Measurements from ENCODE around the gene PPM1D.

The PPM1D gene

DNA sequence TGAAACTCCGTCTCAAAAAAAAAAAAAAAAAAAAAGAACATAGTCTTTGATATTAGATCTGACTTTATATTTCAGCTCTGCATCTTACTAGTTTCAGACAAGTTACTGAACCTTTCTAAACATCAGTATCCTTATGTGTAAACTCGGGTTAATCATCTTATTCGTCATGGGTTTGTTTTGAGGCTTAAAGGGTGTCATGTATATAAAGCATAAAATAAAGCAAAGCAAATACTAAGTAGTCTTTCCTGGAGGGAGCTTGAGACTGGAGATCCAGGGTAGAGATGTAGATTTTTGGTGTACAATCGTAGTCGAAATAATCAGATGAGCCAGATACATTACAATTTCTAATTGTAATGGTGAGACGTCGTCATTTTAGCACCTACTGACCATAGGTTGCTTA lies 85.4 kb downstream of the PPM1D start:
- no peak for TF ChIP-seq ZNF433 (tag by site-specific recombination; IDR thresholded peaks at IDR 0.05; ENCODE audit: low read depth)
- TF ChIP-seq BCL11B (tag by site-specific recombination; IDR thresholded peaks at IDR 0.05; ENCODE audit: low read depth): no peak
- CTCF ChIA-PET: interaction anchor here (0.6 to 0.7 kb wide), 3 partner anchors 35 to 1985 kb away, joined by 3 to 4 read pairs (median 3); no protein-coding TSS in a partner anchor

DNA sequence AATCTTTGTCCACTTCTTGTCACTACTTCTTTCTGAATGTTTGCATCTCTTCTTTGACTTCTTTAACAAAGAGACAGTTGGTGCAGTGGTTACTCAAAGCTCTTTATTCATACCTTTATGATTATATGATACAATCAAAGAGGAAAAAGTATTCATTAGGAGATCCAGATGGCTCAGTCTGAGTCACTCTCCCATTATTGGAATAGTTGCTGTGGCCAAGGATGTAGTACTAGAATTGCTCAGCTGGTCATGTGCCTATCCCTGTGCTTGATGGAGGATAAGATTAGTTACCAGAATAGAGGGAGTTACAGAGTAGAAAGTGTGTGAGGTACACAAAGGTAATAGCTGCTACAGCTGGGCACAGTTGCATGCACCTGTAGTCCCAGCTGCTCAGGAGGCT lies 96.0 kb downstream of the PPM1D start:
- Histone ChIP-seq H3K4me3 (ENCODE audit: low read depth, low read length) (no peak overlapping the region), H3K4me1 (ENCODE audit: control insufficient read depth, insufficient read depth, low read length) (no peaks in the 10 kb centered on the region), H3K36me3 (ENCODE audit: control insufficient read depth in 2 of 2, insufficient read depth in 1 of 2, low read length in 2 of 2) (peaks cover 17 to 20% of the 10 kb centered on the region in 2 experiments; a peak in 2 of 3 replicates), H3K27ac (ENCODE audit: extremely low read depth, low read depth, low read length) (no peak overlapping the region), H3K9me3 (ENCODE audit: control insufficient read depth, insufficient read depth, low read depth, low read length) (no peaks in the 10 kb centered on the region)
- TF ChIP-seq ZNF843 (tag by site-specific recombination; IDR thresholded peaks at IDR 0.05): no peak
- TF ChIP-seq GLIS2 (tag by site-specific recombination; IDR thresholded peaks at IDR 0.05): no peak
- no peak for TF ChIP-seq ZNF174 (tag by site-specific recombination; IDR thresholded peaks at IDR 0.05)
- TF ChIP-seq ZSCAN16 (tag by site-specific recombination; IDR thresholded peaks at IDR 0.05): no peak
- no peak for TF ChIP-seq ZNF501 (tag by site-specific recombination; IDR thresholded peaks at IDR 0.05)
- TF ChIP-seq ZNF223 (tag by site-specific recombination; IDR thresholded peaks at IDR 0.05): no peak
- ChIA-PET CTCF (no interaction called here), POLR2A (interaction anchor here (1.6 kb wide), 1 partner anchor 19 kb away, joined by 8 read pairs; the partner anchor contains the start of gene BCAS3)

More for the DNA sequence above, 85.4 kb downstream of the PPM1D start:
- POLR2A ChIA-PET: no interaction called here
- no peak overlapping the region for H3K4me3 ChIP-seq (ENCODE audit: low read depth, low read length)
- H3K9me3 ChIP-seq (ENCODE audit: control insufficient read depth, insufficient read depth, low read depth, low read length): no peaks in the 10 kb centered on the region
- H3K27ac ChIP-seq (ENCODE audit: extremely low read depth, low read depth, low read length): no peak overlapping the region
- H3K4me1 ChIP-seq (ENCODE audit: control insufficient read depth, insufficient read depth, low read length): no peaks in the 10 kb centered on the region
- H3K36me3 ChIP-seq (ENCODE audit: control insufficient read depth in 2 of 2, insufficient read depth in 1 of 2, low read length in 2 of 2): peaks cover 30 to 60% of the 10 kb centered on the region in 2 experiments

DNA sequence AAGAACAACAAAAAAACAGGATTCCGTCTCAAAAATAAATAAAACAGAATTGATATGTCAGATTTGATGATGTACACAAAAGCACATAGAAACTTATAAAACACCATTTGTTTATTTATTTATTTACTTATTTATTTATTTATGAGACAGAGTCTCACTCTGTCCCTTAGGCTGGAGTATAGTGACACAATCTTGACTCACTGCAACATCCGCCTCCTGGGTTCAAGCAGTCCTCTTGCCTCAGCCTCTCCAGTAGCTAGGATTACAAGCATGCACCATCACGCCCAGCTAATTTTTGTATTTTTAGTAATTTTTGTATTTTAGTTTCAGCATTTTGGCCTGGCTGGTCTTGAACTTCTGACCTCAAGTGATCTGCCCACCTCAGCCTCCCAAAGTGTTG lies 99.1 kb downstream of the PPM1D start:
- H3K4me3 ChIP-seq (ENCODE audit: low read depth, low read length): no peak overlapping the region
- TF ChIP-seq SP7 (tag by site-specific recombination; IDR thresholded peaks at IDR 0.05): no peak
- TF ChIP-seq HOXA7 (CRISPR knock-in tag; IDR thresholded peaks at IDR 0.05; ENCODE audit: borderline replicate concordance): no peak
- TF ChIP-seq RBAK (tag by site-specific recombination; IDR thresholded peaks at IDR 0.05): no peak
- TF ChIP-seq ZNF214 (tag by site-specific recombination; IDR thresholded peaks at IDR 0.05; ENCODE audit: borderline replicate concordance): no peak
- no peak for TF ChIP-seq KLF8 (tag by site-specific recombination; IDR thresholded peaks at IDR 0.05)
- TF ChIP-seq, protein P1, sequence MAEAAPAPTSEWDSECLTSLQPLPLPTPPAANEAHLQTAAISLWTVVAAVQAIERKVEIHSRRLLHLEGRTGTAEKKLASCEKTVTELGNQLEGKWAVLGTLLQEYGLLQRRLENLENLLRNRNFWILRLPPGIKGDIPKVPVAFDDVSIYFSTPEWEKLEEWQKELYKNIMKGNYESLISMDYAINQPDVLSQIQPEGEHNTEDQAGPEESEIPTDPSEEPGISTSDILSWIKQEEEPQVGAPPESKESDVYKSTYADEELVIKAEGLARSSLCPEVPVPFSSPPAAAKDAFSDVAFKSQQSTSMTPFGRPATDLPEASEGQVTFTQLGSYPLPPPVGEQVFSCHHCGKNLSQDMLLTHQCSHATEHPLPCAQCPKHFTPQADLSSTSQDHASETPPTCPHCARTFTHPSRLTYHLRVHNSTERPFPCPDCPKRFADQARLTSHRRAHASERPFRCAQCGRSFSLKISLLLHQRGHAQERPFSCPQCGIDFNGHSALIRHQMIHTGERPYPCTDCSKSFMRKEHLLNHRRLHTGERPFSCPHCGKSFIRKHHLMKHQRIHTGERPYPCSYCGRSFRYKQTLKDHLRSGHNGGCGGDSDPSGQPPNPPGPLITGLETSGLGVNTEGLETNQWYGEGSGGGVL (tag by site-specific recombination; IDR thresholded peaks at IDR 0.05): no peak
- TF ChIP-seq ZNF664 (tag by site-specific recombination; IDR thresholded peaks at IDR 0.05): no peak
- 0 out of 2 replicates have a peak, but pooled peaks have one; percentile 7 for TF ChIP-seq ZNF202 (tag by site-specific recombination; IDR thresholded peaks at IDR 0.05; ENCODE audit: borderline replicate concordance)
- peak; percentile 18 for TF ChIP-seq ZNF426 (tag by site-specific recombination; IDR thresholded peaks at IDR 0.05)
- no peak for TF ChIP-seq ZBTB48 (tag by site-specific recombination; IDR thresholded peaks at IDR 0.05)
- TF ChIP-seq BCL11B (tag by site-specific recombination; IDR thresholded peaks at IDR 0.05; ENCODE audit: low read depth): no peak
- no peak for TF ChIP-seq ZEB2 (tag by site-specific recombination; IDR thresholded peaks at IDR 0.05)
- TF ChIP-seq ZNF768 (tag by site-specific recombination; IDR thresholded peaks at IDR 0.05): no peak
- 0 out of 2 replicates have a peak, but pooled peaks have one; percentile 5 for TF ChIP-seq ZNF555 (tag by site-specific recombination; conservative IDR thresholded peaks at IDR 0.05)
- TF ChIP-seq ZNF266 (tag by site-specific recombination; IDR thresholded peaks at IDR 0.05; ENCODE audit: low read depth): 0 out of 2 replicates have a peak, but pooled peaks have one; percentile 15
- TF ChIP-seq ZNF311 (tag by site-specific recombination; IDR thresholded peaks at IDR 0.05; ENCODE audit: borderline replicate concordance): no peak
- TF ChIP-seq ZNF169 (tag by site-specific recombination; IDR thresholded peaks at IDR 0.05): no peak
- no peak for TF ChIP-seq ZSCAN23 (tag by site-specific recombination; IDR thresholded peaks at IDR 0.05)
- TF ChIP-seq ZNF747 (tag by site-specific recombination; IDR thresholded peaks at IDR 0.05): no peak
- TF ChIP-seq SP2 (tag by site-specific recombination; IDR thresholded peaks at IDR 0.05): no peak
- TF ChIP-seq ZNF623 (tag by site-specific recombination; IDR thresholded peaks at IDR 0.05): 0 out of 2 replicates have a peak, but pooled peaks have one; percentile 20
- TF ChIP-seq, protein P2, sequence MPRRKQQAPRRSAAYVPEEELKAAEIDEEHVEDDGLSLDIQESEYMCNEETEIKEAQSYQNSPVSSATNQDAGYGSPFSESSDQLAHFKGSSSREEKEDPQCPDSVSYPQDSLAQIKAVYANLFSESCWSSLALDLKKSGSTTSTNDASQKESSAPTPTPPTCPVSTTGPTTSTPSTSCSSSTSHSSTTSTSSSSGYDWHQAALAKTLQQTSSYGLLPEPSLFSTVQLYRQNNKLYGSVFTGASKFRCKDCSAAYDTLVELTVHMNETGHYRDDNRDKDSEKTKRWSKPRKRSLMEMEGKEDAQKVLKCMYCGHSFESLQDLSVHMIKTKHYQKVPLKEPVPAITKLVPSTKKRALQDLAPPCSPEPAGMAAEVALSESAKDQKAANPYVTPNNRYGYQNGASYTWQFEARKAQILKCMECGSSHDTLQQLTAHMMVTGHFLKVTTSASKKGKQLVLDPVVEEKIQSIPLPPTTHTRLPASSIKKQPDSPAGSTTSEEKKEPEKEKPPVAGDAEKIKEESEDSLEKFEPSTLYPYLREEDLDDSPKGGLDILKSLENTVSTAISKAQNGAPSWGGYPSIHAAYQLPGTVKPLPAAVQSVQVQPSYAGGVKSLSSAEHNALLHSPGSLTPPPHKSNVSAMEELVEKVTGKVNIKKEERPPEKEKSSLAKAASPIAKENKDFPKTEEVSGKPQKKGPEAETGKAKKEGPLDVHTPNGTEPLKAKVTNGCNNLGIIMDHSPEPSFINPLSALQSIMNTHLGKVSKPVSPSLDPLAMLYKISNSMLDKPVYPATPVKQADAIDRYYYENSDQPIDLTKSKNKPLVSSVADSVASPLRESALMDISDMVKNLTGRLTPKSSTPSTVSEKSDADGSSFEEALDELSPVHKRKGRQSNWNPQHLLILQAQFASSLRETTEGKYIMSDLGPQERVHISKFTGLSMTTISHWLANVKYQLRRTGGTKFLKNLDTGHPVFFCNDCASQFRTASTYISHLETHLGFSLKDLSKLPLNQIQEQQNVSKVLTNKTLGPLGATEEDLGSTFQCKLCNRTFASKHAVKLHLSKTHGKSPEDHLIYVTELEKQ (tag by site-specific recombination; IDR thresholded peaks at IDR 0.05; ENCODE audit: borderline replicate concordance): no peak

More for the DNA sequence above, 99.1 kb downstream of the PPM1D start:
- no peak overlapping the region for H3K27ac ChIP-seq (ENCODE audit: extremely low read depth, low read depth, low read length)
- ChIA-PET POLR2A (no interaction called here), CTCF (no interaction called here)
- H3K9me3 ChIP-seq (ENCODE audit: control insufficient read depth, insufficient read depth, low read depth, low read length): no peaks in the 10 kb centered on the region
- H3K4me1 ChIP-seq (ENCODE audit: control insufficient read depth, insufficient read depth, low read length): no peaks in the 10 kb centered on the region
- peaks cover 10 to 11% of the 10 kb centered on the region in 2 experiments; a peak in 2 of 3 replicates for H3K36me3 ChIP-seq (ENCODE audit: control insufficient read depth in 2 of 2, insufficient read depth in 1 of 2, low read length in 2 of 2)

Measured in HEK293 (cell line).